K562 (cell line): ENCODE measurements around the gene PACS2.

Experiments used
- HDGF ChIP-seq: fragments of 450-650 bp; IDR thresholded peaks from 2 replicates; pipeline ENCODE4 v1.6.1; 2016
- TF ChIP-seq, protein P1 (sequence below), 3 experiments: IDR thresholded peaks in 2 of 3; conservative IDR thresholded peaks in 1 of 3; 2 replicates each; pipeline ENCODE4 v1.5.1; 2011 to 2012; ENCODE audit warnings: low read length in 3 of 3, mild to moderate bottlenecking in 3 of 3, control low read depth in 2 of 3, improper control_type of control experiment in 1 of 3, inconsistent platforms in 1 of 3, low read depth in 1 of 3, mixed read lengths in 1 of 3, moderate library complexity in 1 of 3; ENCODE audit not compliant: insufficient read depth in 2 of 3

GRCh38 chr14:105305791-105306190 lies 8.8 kb upstream of the PACS2 start:
- no peak for TF ChIP-seq HDGF
- TF ChIP-seq, protein P1, sequence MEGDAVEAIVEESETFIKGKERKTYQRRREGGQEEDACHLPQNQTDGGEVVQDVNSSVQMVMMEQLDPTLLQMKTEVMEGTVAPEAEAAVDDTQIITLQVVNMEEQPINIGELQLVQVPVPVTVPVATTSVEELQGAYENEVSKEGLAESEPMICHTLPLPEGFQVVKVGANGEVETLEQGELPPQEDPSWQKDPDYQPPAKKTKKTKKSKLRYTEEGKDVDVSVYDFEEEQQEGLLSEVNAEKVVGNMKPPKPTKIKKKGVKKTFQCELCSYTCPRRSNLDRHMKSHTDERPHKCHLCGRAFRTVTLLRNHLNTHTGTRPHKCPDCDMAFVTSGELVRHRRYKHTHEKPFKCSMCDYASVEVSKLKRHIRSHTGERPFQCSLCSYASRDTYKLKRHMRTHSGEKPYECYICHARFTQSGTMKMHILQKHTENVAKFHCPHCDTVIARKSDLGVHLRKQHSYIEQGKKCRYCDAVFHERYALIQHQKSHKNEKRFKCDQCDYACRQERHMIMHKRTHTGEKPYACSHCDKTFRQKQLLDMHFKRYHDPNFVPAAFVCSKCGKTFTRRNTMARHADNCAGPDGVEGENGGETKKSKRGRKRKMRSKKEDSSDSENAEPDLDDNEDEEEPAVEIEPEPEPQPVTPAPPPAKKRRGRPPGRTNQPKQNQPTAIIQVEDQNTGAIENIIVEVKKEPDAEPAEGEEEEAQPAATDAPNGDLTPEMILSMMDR (IDR thresholded peaks at IDR 0.05 in 2 of 3, conservative IDR thresholded peaks at IDR 0.05 in 1 of 3; ENCODE audit: insufficient read depth in 2 of 3, low read depth in 1 of 3, low read length in 3 of 3) = no peak
